AG08396 (cell line): ENCODE results near the gene TNK2.
"Not testable (repeated sequence)": the region's sequence is repeated elsewhere in the genome, so short reads cannot be mapped to it uniquely, and the experiment has no call there.

Experiments used
- DNase-seq: peaks from one replicate; pipeline ENCODE4 v3.0.0; 2012; ENCODE audit warnings: low spot score, mixed read lengths

TNK2 gene

GRCh38 chr3:195821403-195822130 lies 86.8 kb downstream of the TNK2 start:
- DNase-seq = no peak

- no peak for DNase-seq
Observed at GRCh38 chr3:195820901-195821300, 87.5 kb downstream of the TNK2 start.

- DNase-seq = no peak
Observed at GRCh38 chr3:195820186-195820585, 88.2 kb downstream of the TNK2 start.

- DNase-seq = no peak
Observed at GRCh38 chr3:195818301-195818700, 90.0 kb downstream of the TNK2 start.

GRCh38 chr3:195817578-195818135 lies 90.7 kb downstream of the TNK2 start:
- no peak for DNase-seq

- DNase-seq = not testable (repeated sequence)
Observed at GRCh38 chr3:195816276-195816913, 92.0 kb downstream of the TNK2 start.

- DNase-seq = no peak
Observed at GRCh38 chr3:195815169-195815771, 93.1 kb downstream of the TNK2 start.

- no peak for DNase-seq
Observed at GRCh38 chr3:195813916-195814640, 94.3 kb downstream of the TNK2 start.
